Stimulated activated CD8-positive, alpha-beta memory T cell treated with anti-CD3 and anti-CD28 coated beads, Interleukin-12 subunit alpha, Interleukin-12 subunit beta, amount 100 ng/mL, for 1 hour (primary cell): Measurements from ENCODE around the gene NCOA6.
"Not testable (repeated sequence)": the region's sequence is repeated elsewhere in the genome, so short reads cannot be mapped to it uniquely, and the experiment has no call there.

Experiments used
- DNase-seq: peaks from one replicate; pipeline ENCODE4 v3.0.0-alpha.2; 2020; ENCODE audit warnings: low read depth

Gene NCOA6

GRCh38 chr20:34719242-34720017 lies 106.0 kb downstream of the NCOA6 start:
- DNase-seq = not testable (repeated sequence)

DNA sequence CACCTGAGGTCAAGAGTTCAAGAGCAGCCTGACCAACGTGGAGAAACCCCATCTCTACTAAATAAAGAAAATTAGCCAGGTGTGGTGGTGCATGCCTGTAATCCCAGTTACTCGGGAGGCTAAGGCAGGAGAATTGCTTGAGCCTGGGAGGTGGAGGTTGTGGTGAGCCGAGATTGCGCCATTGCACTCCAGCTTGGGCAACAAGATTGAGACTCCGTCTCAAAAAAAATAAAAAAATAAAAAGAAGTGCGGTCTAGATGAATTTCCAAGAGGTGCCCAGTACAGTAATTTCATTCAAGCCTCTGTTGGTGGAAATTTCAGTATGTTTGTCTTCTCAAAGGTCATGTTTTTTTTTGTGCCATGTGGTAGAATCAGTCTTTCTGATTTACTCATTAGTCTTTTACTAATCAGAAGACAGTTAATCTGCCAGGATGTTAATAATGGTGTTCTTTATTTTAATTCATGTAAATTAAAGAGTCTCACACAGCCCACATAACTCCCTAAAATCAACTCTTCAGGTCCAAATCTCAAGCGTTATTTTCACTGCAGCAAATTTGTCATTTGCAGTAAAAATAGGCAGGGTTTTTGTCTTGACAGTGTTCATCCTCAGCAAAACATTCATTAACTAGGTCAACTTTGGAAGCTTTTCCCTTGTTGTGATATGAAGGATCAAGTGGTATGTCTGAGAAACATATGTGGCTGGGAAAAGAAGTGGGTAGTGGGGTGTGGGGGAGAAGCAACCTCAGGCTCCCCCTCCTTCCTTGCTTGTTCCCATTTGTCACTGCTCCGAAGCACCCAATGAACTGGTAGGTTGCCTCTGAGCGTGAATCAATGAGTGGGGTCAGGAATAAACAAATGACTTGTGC lies 108.0 kb downstream of the NCOA6 start:
- no peak for DNase-seq

GRCh38 chr20:34716921-34717229 lies 108.6 kb downstream of the NCOA6 start:
- DNase-seq = no peak

GRCh38 chr20:34715384-34715783 lies 110.1 kb downstream of the NCOA6 start:
- DNase-seq = no peak

DNA sequence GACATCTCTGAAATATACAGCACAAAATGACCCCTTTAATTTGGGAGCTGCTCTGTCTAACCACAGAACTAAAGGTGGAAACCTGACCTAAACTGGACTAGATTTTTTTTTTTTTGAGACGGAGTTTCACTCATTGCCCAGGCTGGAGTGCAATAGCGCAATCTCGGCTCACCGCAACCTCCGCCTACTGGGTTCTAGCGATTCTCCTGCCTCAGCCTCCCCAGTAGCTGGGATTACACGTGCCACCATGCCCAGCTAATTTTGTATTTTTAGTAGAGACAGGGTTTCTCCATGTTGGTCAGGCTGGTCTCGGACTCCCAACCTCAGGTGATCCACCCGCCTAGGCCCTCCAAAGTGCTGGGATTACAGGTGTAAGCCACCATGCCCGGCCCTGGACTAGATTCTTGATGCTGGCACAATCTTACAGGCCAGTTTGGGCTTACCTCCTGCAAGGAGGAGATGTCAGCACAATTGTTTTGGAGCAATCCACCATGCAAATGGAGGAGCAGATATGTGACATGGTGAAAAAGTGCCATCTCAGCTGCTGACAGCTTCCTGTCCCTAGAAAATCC lies 111.4 kb downstream of the NCOA6 start:
- DNase-seq = not testable (repeated sequence)

- DNase-seq = no peak
These were observed 112.1 kb downstream of the NCOA6 start for GRCh38 chr20:34713194-34713943.

DNA sequence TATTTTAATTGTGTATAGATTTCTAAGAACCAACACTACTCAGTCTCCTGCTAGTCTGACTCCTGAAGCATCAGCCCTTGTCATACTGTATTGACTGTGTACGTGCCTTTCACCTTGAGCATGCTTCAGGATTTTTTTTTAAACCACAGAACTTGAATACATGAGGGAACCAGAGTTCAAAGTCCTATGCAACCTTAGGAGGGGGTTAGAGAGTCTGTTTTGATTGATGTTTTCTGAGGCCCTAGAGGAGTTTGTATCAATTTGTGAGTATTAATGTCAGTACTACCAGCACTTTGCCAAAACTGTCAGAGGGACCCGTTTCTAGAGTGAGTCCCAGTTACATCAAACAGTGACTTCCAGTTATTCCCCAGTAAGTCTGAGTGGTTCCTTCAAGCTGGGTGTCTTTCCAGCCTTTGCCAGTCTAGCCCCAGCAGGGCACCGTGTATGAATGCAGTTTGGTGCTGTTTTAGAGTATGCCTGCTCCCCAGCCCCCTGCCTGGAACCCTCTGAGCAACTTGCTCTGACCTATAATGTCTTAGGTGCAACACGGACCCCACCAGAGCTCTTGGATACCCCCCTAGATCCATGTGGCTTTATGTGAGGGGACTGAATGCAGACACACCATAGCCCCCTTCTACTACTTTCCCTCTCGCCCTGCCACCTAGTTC lies 112.8 kb downstream of the NCOA6 start:
- no peak for DNase-seq

DNA sequence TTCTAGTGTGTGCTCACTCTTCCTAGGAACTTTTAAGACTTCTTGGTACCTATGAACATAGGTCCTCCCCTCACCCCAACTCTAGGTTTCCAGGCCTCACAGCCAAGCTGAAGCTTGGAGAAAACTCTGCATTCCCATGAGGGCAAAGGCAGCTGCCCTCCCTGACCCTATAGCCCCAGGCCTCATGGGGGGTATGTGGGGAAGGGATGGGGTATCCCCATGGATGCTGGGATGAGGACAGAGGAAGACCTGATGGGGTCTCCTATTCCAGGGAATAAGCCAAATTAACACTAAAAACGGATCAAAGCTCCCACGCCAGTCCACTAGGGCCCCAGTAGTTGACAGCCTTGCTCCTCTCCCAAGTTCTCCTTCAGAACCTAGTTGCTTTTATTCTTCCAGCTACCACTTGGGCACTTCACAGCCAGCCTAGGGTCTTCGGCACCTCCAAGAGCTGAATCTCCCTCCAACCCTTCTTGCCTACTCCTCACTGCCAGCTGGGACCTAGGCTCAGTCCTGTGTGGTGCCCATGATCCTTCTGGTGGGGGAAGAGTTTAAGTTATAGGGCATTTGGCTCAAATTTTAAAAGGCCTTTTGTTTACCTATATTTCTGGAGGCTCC lies 113.5 kb downstream of the NCOA6 start:
- DNase-seq = no peak

GRCh38 chr20:34710861-34711574 lies 114.4 kb downstream of the NCOA6 start:
- DNase-seq = no peak

- no peak for DNase-seq
These were observed 114.9 kb downstream of the NCOA6 start for GRCh38 chr20:34710568-34710839.

DNA sequence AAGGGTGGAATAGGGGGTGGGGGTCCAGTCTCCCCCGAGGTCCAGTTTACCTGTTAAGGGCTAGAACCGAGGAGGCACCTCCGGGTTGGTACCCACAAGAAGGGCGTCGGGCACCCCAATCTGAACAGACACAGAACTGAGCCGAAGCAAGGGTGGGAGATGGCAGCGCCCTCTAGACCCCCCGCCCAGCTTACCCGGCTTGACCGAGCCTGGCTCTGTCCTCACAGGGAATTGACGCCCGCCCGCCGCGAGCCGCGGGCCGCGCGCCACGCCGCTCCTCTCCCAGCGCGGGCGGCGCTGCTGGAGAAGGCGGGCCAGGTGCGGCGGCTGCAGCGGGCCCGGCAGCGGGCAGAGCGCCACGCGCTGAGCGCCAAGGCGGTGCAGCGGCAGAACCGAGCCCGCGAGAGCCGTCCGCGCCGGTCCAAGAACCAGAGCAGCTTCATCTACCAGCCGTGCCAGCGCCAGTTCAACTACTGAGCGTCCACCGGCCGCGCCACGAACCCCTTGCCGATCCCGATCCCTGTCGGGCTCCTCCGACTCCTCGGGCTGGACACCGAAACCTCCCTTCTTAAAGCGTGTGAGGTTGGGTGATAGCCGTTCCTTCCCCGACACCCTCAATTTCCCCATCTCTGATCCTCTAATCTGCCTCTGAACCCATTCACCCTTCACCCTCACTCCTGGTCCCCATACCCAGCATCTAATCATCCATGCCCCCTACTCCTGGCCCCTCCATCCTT lies 115.5 kb downstream of the NCOA6 start:
- peak; percentile 49 for DNase-seq

- DNase-seq = peak; percentile 63
These were observed 116.2 kb downstream of the NCOA6 start for GRCh38 chr20:34709044-34709830.

- DNase-seq = peak; percentile 31
These were observed 116.8 kb downstream of the NCOA6 start for GRCh38 chr20:34708621-34709043.

DNA sequence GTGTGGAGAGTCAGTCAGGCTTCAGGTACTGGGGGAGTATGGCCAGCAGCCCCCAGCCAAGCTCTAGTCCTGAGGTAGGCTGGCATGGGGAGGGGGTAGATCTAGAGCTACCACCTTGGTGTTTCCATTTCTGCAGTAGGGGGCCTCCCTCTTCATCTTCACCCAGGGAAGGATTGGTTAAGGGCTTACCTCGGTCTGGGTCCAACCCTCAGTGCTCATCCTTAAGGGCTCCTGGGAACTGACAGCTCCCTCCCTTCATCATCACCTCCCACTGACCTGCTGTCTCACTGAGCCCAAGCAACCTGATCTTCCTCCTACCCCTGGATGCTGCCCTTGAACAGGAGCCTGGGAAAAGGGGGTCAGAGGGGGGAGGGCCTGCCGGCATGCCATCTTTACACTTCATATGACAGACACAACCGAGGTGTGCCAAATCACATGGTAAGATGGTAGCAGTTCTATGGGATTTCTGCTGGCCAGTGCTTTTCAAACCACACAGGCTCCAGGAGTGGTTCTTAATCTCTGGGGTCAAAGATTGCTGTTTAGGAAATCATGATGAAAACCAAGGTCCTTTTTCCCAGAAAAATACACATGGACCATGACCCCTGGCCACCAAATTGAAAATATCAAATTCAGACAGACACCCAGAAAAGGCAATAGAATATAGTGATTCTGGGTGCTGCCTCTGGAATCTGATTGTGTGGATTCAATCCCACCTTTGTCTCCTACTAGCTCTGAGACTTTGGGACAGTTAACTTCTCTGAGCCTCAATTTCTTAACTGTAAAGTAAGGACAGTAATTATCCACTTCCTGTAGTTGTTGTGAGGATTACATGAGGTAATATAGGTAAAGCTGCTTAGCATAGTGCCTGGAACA lies 118.3 kb downstream of the NCOA6 start:
- no peak for DNase-seq

GRCh38 chr20:34706302-34706875 lies 119.1 kb downstream of the NCOA6 start:
- DNase-seq = no peak

- no peak for DNase-seq
These were observed 119.8 kb downstream of the NCOA6 start for GRCh38 chr20:34705397-34706301.

GRCh38 chr20:34705008-34705396 lies 120.4 kb downstream of the NCOA6 start:
- no peak for DNase-seq
